Thyroid gland (tissue), 4 donors: ENCODE results near the gene HNRNPL. TPM values are rescaled to one million over a fixed set of nuclear protein-coding genes. Genes with fewer than 3 reads are reported as not detected.
"Not testable (repeated sequence)": the region's sequence is repeated elsewhere in the genome, so short reads cannot be mapped to it uniquely, and the experiment has no call there.

Source experiments
- DNase-seq, 2 donors: peaks; one replicate each; pipeline ENCODE4 v3.0.0-alpha.2; 2019
- H3K27ac ChIP-seq, 3 donors: fragments of 200-600 bp; sonication (generic); 1 replicate in 2 of 3; 2 replicates in 1 of 3; pipeline ENCODE4 v1.5.1; 2016 to 2019; ENCODE audit warnings: mild to moderate bottlenecking in 1 of 3, moderate library complexity in 1 of 3
- H3K27me3 ChIP-seq: fragments of 200-600 bp; sonication (generic); one replicate; pipeline ENCODE4 v1.5.1; 2019
- H3K36me3 ChIP-seq, 2 donors: fragments of 200-600 bp; sonication (generic); one replicate each; pipeline ENCODE4 v1.5.1; 2016 to 2019
- H3K4me1 ChIP-seq, 2 donors: fragments of 200-600 bp; sonication (generic); one replicate each; pipeline ENCODE4 v1.5.1; 2017 to 2019
- H3K4me3 ChIP-seq, 3 donors: fragments of 200-600 bp; sonication (generic); replicated peaks in 1 of 3; 1 replicate in 2 of 3; 2 replicates in 1 of 3; pipeline ENCODE4 v1.5.1; 2016; ENCODE audit warnings: mild to moderate bottlenecking in 1 of 3
- H3K9me3 ChIP-seq: fragments of 200-600 bp; sonication (generic); one replicate; pipeline ENCODE4 v1.5.1; 2017
- CTCF ChIP-seq, 6 experiments: fragments of 200-600 bp in 3 of 6; fragments of 450-650 bp in 3 of 6; sonication (generic) in 3 of 6; IDR thresholded peaks; one replicate each; pipeline ENCODE4 v1.5.1; 2016 to 2019; ENCODE audit warnings: antibody characterized with exemption in 6 of 6, mild to moderate bottlenecking in 2 of 6, inconsistent platforms in 1 of 6, moderate library complexity in 1 of 6
- POLR2A ChIP-seq, 2 donors: fragments of 450-650 bp; IDR thresholded peaks; one replicate each; pipeline ENCODE4 v1.6.1; 2017; ENCODE audit warnings: antibody characterized with exemption in 2 of 2, mild to moderate bottlenecking in 2 of 2, moderate library complexity in 1 of 2
- WGBS, 2 donors: methylation state at CpG; one replicate each; pipeline ENCODE4 v1.1.5; 2017; 5-methylcytosine and 5-hydroxymethylcytosine counted together
- intact Hi-C: fragments of 100-400 bp; cut with DNase I; formaldehyde crosslinking; loops from one replicate; pipeline ENCODE4 v1.15.1; 2023
- total RNA-seq, 4 donors: library from RNA; depleted of rRNA; stranded (reverse); fragments of >200 nt; gene quantifications; one replicate each; pipeline ENCODE4 v1.2.3, GENCODE V29; 2016

HNRNPL gene
- total RNA-seq, 4 donors from 2014 or later, result 181 to 247 (median 232) TPM

- H3K4me3 ChIP-seq, result no peak overlapping the region
- 58 to 61% methylated on average over 5 of the region's 5 CpGs for WGBS, 2 donors
- intact Hi-C loops, result no loop called here
- no peaks in the 10 kb centered on the region for H3K27me3 ChIP-seq
- peaks cover 16 to 24% of the 10 kb centered on the region in 2 donors for H3K4me1 ChIP-seq
- DNase-seq, result no peak
- H3K27ac ChIP-seq, result peak overlapping the region; percentile 56 to 77 (median 60)
- TF ChIP-seq POLR2A (IDR thresholded peaks at IDR 0.05), result no peak
- no peak for TF ChIP-seq CTCF (IDR thresholded peaks at IDR 0.05)
- H3K36me3 ChIP-seq, result peaks cover 16% of the 10 kb centered on the region in 2 donors
- H3K9me3 ChIP-seq, result no peaks in the 10 kb centered on the region
Observed at GRCh38 chr19:38892841-38893240, 43.1 kb upstream of the HNRNPL start.

GRCh38 chr19:38891771-38892170, 42.0 kb upstream of the HNRNPL start:
- no peaks in the 10 kb centered on the region for H3K27me3 ChIP-seq
- peaks cover 16% of the 10 kb centered on the region in 2 donors for H3K36me3 ChIP-seq
- no peaks in the 10 kb centered on the region for H3K9me3 ChIP-seq
- WGBS, 2 donors, result 92 to 94% methylated on average over 6 of the region's 6 CpGs
- DNase-seq, result no peak
- no peak overlapping the region for H3K27ac ChIP-seq
- TF ChIP-seq POLR2A (IDR thresholded peaks at IDR 0.05), result no peak
- no peak for TF ChIP-seq CTCF (IDR thresholded peaks at IDR 0.05)
- H3K4me3 ChIP-seq, result no peak overlapping the region
- intact Hi-C loops, result no loop called here
- peaks cover 16 to 19% of the 10 kb centered on the region in 2 donors for H3K4me1 ChIP-seq

GRCh38 chr19:38890686-38891085, 40.9 kb upstream of the HNRNPL start:
- intact Hi-C loops, result no loop called here
- no peak overlapping the region for H3K4me3 ChIP-seq
- H3K9me3 ChIP-seq, result no peaks in the 10 kb centered on the region
- H3K27ac ChIP-seq, result no peak overlapping the region
- no peaks in the 10 kb centered on the region for H3K27me3 ChIP-seq
- no peak for TF ChIP-seq CTCF (IDR thresholded peaks at IDR 0.05)
- TF ChIP-seq POLR2A (IDR thresholded peaks at IDR 0.05), result no peak
- no peak for DNase-seq
- peaks cover 16% of the 10 kb centered on the region in 2 donors for H3K36me3 ChIP-seq
- H3K4me1 ChIP-seq, result peaks cover 16 to 24% of the 10 kb centered on the region in 2 donors

GRCh38 chr19:38889803-38890202, 40.0 kb upstream of the HNRNPL start:
- Histone ChIP-seq H3K4me1 (peaks cover 16 to 24% of the 10 kb centered on the region in 2 donors), H3K9me3 (no peaks in the 10 kb centered on the region), H3K27ac (no peak overlapping the region), H3K36me3 (peaks cover 16% of the 10 kb centered on the region in 2 donors), H3K27me3 (no peaks in the 10 kb centered on the region), H3K4me3 (no peak overlapping the region)
- TF ChIP-seq POLR2A (IDR thresholded peaks at IDR 0.05) (no peak), CTCF (IDR thresholded peaks at IDR 0.05) (no peak)
- no peak for DNase-seq
- intact Hi-C loops, result no loop called here
- 89 to 90% methylated on average over 8 of the region's 8 CpGs for WGBS, 2 donors

- TF ChIP-seq POLR2A (IDR thresholded peaks at IDR 0.05) (no peak), CTCF (IDR thresholded peaks at IDR 0.05) (no peak)
- Histone ChIP-seq H3K4me3 (no peak overlapping the region), H3K36me3 (peaks cover 16% of the 10 kb centered on the region in 2 donors), H3K27me3 (no peaks in the 10 kb centered on the region), H3K27ac (no peak overlapping the region), H3K4me1 (peaks cover 13 to 19% of the 10 kb centered on the region in 2 donors), H3K9me3 (no peaks in the 10 kb centered on the region)
- WGBS, 2 donors, result 95 to 97% methylated on average over 17 of the region's 17 CpGs
- DNase-seq, result no peak
- intact Hi-C loops, result no loop called here
Observed at GRCh38 chr19:38888876-38889275, 39.1 kb upstream of the HNRNPL start.

- H3K27me3 ChIP-seq, DNase-seq, intact Hi-C loops, H3K4me3 ChIP-seq, H3K4me1 ChIP-seq, H3K9me3 ChIP-seq, H3K27ac ChIP-seq: not testable (repeated sequence)
- 99 to 100% methylated on average over 3 of the region's 3 CpGs for WGBS, 2 donors
- peaks cover 22 to 31% of the 10 kb centered on the region in 2 donors for H3K36me3 ChIP-seq
Observed at GRCh38 chr19:38884691-38885090, 34.9 kb upstream of the HNRNPL start.
